AG04449 (cell line): ENCODE results near the gene C1orf174.

ENCODE experiments used
- CTCF ChIA-PET: fragments of 350-600 bp; formaldehyde crosslinking; extraction: SDS; loops from one replicate; lab custom pipeline; 2021; ENCODE audit warnings: antibody characterized with exemption; lab: Yijun Ruan, JAX
- POLR2A ChIA-PET: fragments of 400-600, 350-600 bp; formaldehyde crosslinking; extraction: SDS; loops from one replicate; lab custom pipeline; 2020; ENCODE audit warnings: antibody characterized with exemption, inconsistent platforms; lab: Yijun Ruan, JAX
- DNase-seq: peaks from one replicate; pipeline ENCODE4 v3.0.0-alpha.2; 2010; ENCODE audit warnings: low read depth, low spot score
- H3K4me3 ChIP-seq: 2 replicates; pipeline ENCODE4 v1.5.1; 2011; ENCODE audit warnings: low read depth, mild to moderate bottlenecking, control low read depth, low read length
- CTCF ChIP-seq: IDR thresholded peaks from one replicate; pipeline ENCODE4 v1.5.1; 2011; ENCODE audit warnings: mild to moderate bottlenecking, moderate library complexity, low read length, control low read depth, inconsistent platforms; ENCODE audit not compliant: insufficient read depth; ENCODE audit errors: missing control alignments

Gene C1orf174

GRCh38 chr1:3899754-3900149 is 320 bp downstream of the C1orf174 start:
- DNase-seq, result no peak
- H3K4me3 ChIP-seq, result peak overlapping the region; percentile 96
- POLR2A ChIA-PET, result interaction anchor here (0.6 to 1.5 kb wide), 3 partner anchors 14 to 43 kb away, joined by 3 to 6 read pairs (median 3); partner anchors contain the start of genes CEP104 and DFFB
- TF ChIP-seq CTCF, result no peak
- CTCF ChIA-PET, result interaction anchor here (1.0 to 1.6 kb wide), 2 partner anchors 11 to 13 kb away, joined by 3 to 5 read pairs; no protein-coding TSS in a partner anchor

GRCh38 chr1:3898994-3899753 is 898 bp downstream of the C1orf174 start:
- ChIA-PET CTCF (interaction anchor here (1.0 to 1.6 kb wide), 2 partner anchors 10 to 13 kb away, joined by 3 to 5 read pairs; no protein-coding TSS in a partner anchor), POLR2A (interaction anchor here (1.3 to 1.5 kb wide), 2 partner anchors 14 to 42 kb away, joined by 3 to 6 read pairs; partner anchors contain the start of genes CEP104 and DFFB)
- DNase-seq, result no peak

GRCh38 chr1:3898475-3898735 is 1.7 kb downstream of the C1orf174 start:
- ChIA-PET POLR2A (no interaction called here), CTCF (interaction anchor here (1.6 kb wide), 1 partner anchor 9 kb away, joined by 5 read pairs; no protein-coding TSS in a partner anchor)
- no peak for DNase-seq
- H3K4me3 ChIP-seq, result no peak overlapping the region
- no peak for TF ChIP-seq CTCF

More at GRCh38 chr1:3898994-3899753, 898 bp downstream of the C1orf174 start:
- TF ChIP-seq CTCF, result peak; percentile 11
- peak overlapping the region; percentile 96 for H3K4me3 ChIP-seq

GRCh38 chr1:3896396-3897000 is 3.6 kb downstream of the C1orf174 start:
- CTCF ChIA-PET, result no interaction called here
- POLR2A ChIA-PET, result no interaction called here
- no peak overlapping the region for H3K4me3 ChIP-seq
- TF ChIP-seq CTCF, result no peak
- DNase-seq, result no peak

GRCh38 chr1:3895951-3896325 is 4.1 kb downstream of the C1orf174 start:
- CTCF ChIA-PET, result no interaction called here
- TF ChIP-seq CTCF, result no peak
- H3K4me3 ChIP-seq, result no peak overlapping the region
- no peak for DNase-seq
- POLR2A ChIA-PET, result no interaction called here

- no peak overlapping the region for H3K4me3 ChIP-seq
- no peak for TF ChIP-seq CTCF
- ChIA-PET CTCF (no interaction called here), POLR2A (no interaction called here)
- no peak for DNase-seq
These were observed 4.7 kb downstream of the C1orf174 start for GRCh38 chr1:3895279-3895950.
